H1 (cell line): ENCODE data around the gene ELFN1. TPM values are rescaled to one million over a fixed set of nuclear protein-coding genes. Genes with fewer than 3 reads are reported as not detected.

Experiments
- CTCF ChIA-PET: fragments of 300-600 bp; sonication (Branson Sonifier 250); formaldehyde crosslinking; loops from one replicate; lab custom pipeline; 2021; ENCODE audit not compliant: partially characterized antibody; lab: Charles Lee
- POLR2A ChIA-PET: fragments of 300-600 bp; sonication (Branson Sonifier 250); formaldehyde crosslinking; loops from one replicate; lab custom pipeline; 2021; ENCODE audit warnings: inconsistent platforms; ENCODE audit not compliant: partially characterized antibody; lab: Charles Lee
- DNase-seq, 2 experiments: peaks; one replicate each; pipeline versions ENCODE4 v3.0.0 to v3.0.0-alpha.2; 2010 to 2022; ENCODE audit warnings: low spot score in 2 of 2, low read depth in 1 of 2, mixed read lengths in 1 of 2
- FAIRE-seq: peaks from 2 replicates; lab custom pipeline; 2011; peaks lifted over from hg19 to GRCh38; lab: Jason Lieb, UNC
- H2AFZ ChIP-seq: 2 replicates; pipeline ENCODE4 v1.8.1; 2012; ENCODE audit warnings: low read length, inconsistent platforms
- H2AK5ac ChIP-seq: 2 replicates; pipeline ENCODE4 v1.6.1; 2013; ENCODE audit warnings: low read depth, low read length
- H2BK120ac ChIP-seq: replicated peaks from 2 replicates; pipeline ENCODE3; 2013; ENCODE audit warnings: low read depth, low read length, inconsistent platforms
- H2BK12ac ChIP-seq: 2 replicates; pipeline ENCODE4 v1.6.1; 2013; ENCODE audit warnings: low read depth, low read length
- H2BK15ac ChIP-seq: 2 replicates; pipeline ENCODE4 v1.6.1; 2013; ENCODE audit warnings: low read length
- H2BK20ac ChIP-seq: 2 replicates; pipeline ENCODE4 v1.6.1; 2013; ENCODE audit warnings: low read length
- H2BK5ac ChIP-seq: 2 replicates; pipeline ENCODE4 v1.6.1; 2013; ENCODE audit warnings: low read depth, low read length
- H3K14ac ChIP-seq: 2 replicates; pipeline ENCODE4 v1.6.1; 2013; ENCODE audit warnings: inconsistent platforms; ENCODE audit not compliant: insufficient read length
- H3K18ac ChIP-seq: 2 replicates; pipeline ENCODE4 v1.6.1; 2013; ENCODE audit warnings: low read length; ENCODE audit errors: extremely low read depth
- H3K23ac ChIP-seq: 2 replicates; pipeline ENCODE4 v1.6.1; 2013; ENCODE audit warnings: inconsistent platforms; ENCODE audit not compliant: insufficient read length
- H3K23me2 ChIP-seq: 2 replicates; pipeline ENCODE4 v1.6.1; 2013; ENCODE audit warnings: low read depth, low read length
- H3K27ac ChIP-seq: 2 replicates; pipeline ENCODE4 v1.6.1; 2011; ENCODE audit warnings: low read depth, low read length, inconsistent platforms
- H3K27me3 ChIP-seq, 4 experiments: replicated peaks in 1 of 4; 1 replicate in 1 of 4; 2 replicates in 3 of 4; pipeline versions ENCODE4 v1.6.1 to v1.8.1; 2011 to 2013; ENCODE audit warnings: low read length in 3 of 4, mild to moderate bottlenecking in 3 of 4, inconsistent platforms in 2 of 4, mixed read lengths in 2 of 4, moderate library complexity in 1 of 4; ENCODE audit not compliant: control insufficient read depth in 3 of 4, insufficient read depth in 3 of 4; ENCODE audit errors: extremely low read depth in 1 of 4
- H3K36me3 ChIP-seq, 4 experiments: 2 replicates each; pipeline versions ENCODE4 v1.6.1 to v1.8.1; 2011 to 2013; ENCODE audit warnings: mild to moderate bottlenecking in 4 of 4, low read length in 3 of 4, moderate library complexity in 2 of 4, control low read depth in 1 of 4, inconsistent platforms in 1 of 4; ENCODE audit not compliant: insufficient read depth in 4 of 4, control insufficient read depth in 2 of 4
- H3K4ac ChIP-seq: replicated peaks from 2 replicates; pipeline ENCODE3; 2013; ENCODE audit warnings: low read length, low read depth, mixed read lengths, inconsistent platforms; ENCODE audit not compliant: insufficient read length
- H3K4me1 ChIP-seq, 4 experiments: replicated peaks in 1 of 4; 1 replicate in 1 of 4; 2 replicates in 3 of 4; pipeline versions ENCODE4 v1.6.1 to v1.8.1; 2011 to 2013; ENCODE audit warnings: low read length in 3 of 4, inconsistent platforms in 2 of 4, mixed read lengths in 1 of 4; ENCODE audit not compliant: insufficient read depth in 4 of 4, control insufficient read depth in 3 of 4
- H3K4me2 ChIP-seq, 2 experiments: 2 replicates each; pipeline versions ENCODE4 v1.6.1 to v1.8.1; 2011 to 2013; ENCODE audit warnings: low read depth in 2 of 2, low read length in 2 of 2, control low read depth in 1 of 2, inconsistent platforms in 1 of 2, mild to moderate bottlenecking in 1 of 2; ENCODE audit not compliant: insufficient read depth in 1 of 2
- H3K4me3 ChIP-seq, 4 experiments: fragments of 200-600, 300-600 bp in 1 of 4; sonication (generic), shearing (Covaris generic), sonication (Bioruptor Twin) in 1 of 4; 2 replicates each; pipeline versions ENCODE4 v1.5.1 to v1.8.1; 2011 to 2016; ENCODE audit warnings: low read length in 4 of 4, low read depth in 3 of 4, control low read depth in 2 of 4, inconsistent platforms in 2 of 4, mild to moderate bottlenecking in 2 of 4, mixed read lengths in 1 of 4, moderate library complexity in 1 of 4; ENCODE audit not compliant: insufficient read depth in 2 of 4; ENCODE audit errors: extremely low read depth in 1 of 4
- H3K56ac ChIP-seq: replicated peaks from 2 replicates; pipeline ENCODE3; 2013; ENCODE audit warnings: low read depth, mild to moderate bottlenecking, mixed read lengths, low read length, inconsistent platforms; ENCODE audit not compliant: insufficient read length
- H3K79me1 ChIP-seq: 2 replicates; pipeline ENCODE4 v1.6.1; 2013; ENCODE audit warnings: low read depth, low read length, control low read depth
- H3K79me2 ChIP-seq, 2 experiments: 2 replicates each; pipeline versions ENCODE4 v1.6.1 to v1.8.1; 2012 to 2013; ENCODE audit warnings: low read length in 2 of 2, mild to moderate bottlenecking in 2 of 2, inconsistent platforms in 1 of 2; ENCODE audit not compliant: insufficient read depth in 2 of 2, control insufficient read depth in 1 of 2
- H3K9ac ChIP-seq, 4 experiments: replicated peaks in 1 of 4; 1 replicate in 1 of 4; 2 replicates in 3 of 4; pipeline versions ENCODE4 v1.6.1 to v1.8.1; 2011 to 2013; ENCODE audit warnings: low read depth in 3 of 4, low read length in 3 of 4, control low read depth in 2 of 4, mild to moderate bottlenecking in 2 of 4, moderate library complexity in 2 of 4, inconsistent platforms in 1 of 4; ENCODE audit errors: extremely low read depth in 1 of 4
- H3K9me3 ChIP-seq, 2 experiments: 2 replicates each; pipeline versions ENCODE4 v1.6.1 to v1.8.1; 2012 to 2013; ENCODE audit warnings: mild to moderate bottlenecking in 2 of 2, moderate library complexity in 2 of 2, control low read depth in 1 of 2, inconsistent platforms in 1 of 2, low read depth in 1 of 2, low read length in 1 of 2, mixed read lengths in 1 of 2; ENCODE audit not compliant: insufficient read depth in 2 of 2
- H4K20me1 ChIP-seq, 2 experiments: replicated peaks in 1 of 2; 2 replicates each; pipeline versions ENCODE3 to v1.8.1; 2011 to 2013; ENCODE audit warnings: inconsistent platforms in 2 of 2, low read length in 2 of 2, mild to moderate bottlenecking in 1 of 2; ENCODE audit not compliant: insufficient read depth in 2 of 2, control insufficient read depth in 1 of 2
- H4K5ac ChIP-seq: 2 replicates; pipeline ENCODE4 v1.6.1; 2013; ENCODE audit warnings: low read length, low read depth, mixed read lengths, inconsistent platforms; ENCODE audit not compliant: insufficient read length
- H4K8ac ChIP-seq: 2 replicates; pipeline ENCODE4 v1.8.0; 2013; ENCODE audit warnings: mild to moderate bottlenecking, moderate library complexity, low read length, inconsistent platforms; ENCODE audit not compliant: insufficient read depth; ENCODE audit errors: extremely low read depth
- H4K91ac ChIP-seq: replicated peaks from 2 replicates; pipeline ENCODE3; 2013; ENCODE audit warnings: low read length, mixed read lengths, inconsistent platforms; ENCODE audit not compliant: insufficient read length
- EZH2 ChIP-seq: fragments of 200-600 bp; sonication (generic); IDR thresholded peaks from 2 replicates; pipeline ENCODE4 v1.7.1; 2012; ENCODE audit warnings: low read depth, mild to moderate bottlenecking, moderate library complexity, low read length, inconsistent platforms; ENCODE audit not compliant: severe bottlenecking
- RNF2 ChIP-seq: fragments of 200-900, 300-1000 bp; sonication (generic); IDR thresholded peaks from 2 replicates; pipeline ENCODE4 v1.7.1; 2016; ENCODE audit warnings: borderline replicate concordance, low read depth, mild to moderate bottlenecking, antibody characterized with exemption, low read length; ENCODE audit not compliant: poor library complexity, severe bottlenecking; ENCODE audit errors: missing control alignments
- SUZ12 ChIP-seq: fragments of 200-600 bp; sonication (generic); IDR thresholded peaks from 2 replicates; pipeline ENCODE4 v1.6.1; 2012; ENCODE audit warnings: mild to moderate bottlenecking, inconsistent platforms, low read length, moderate library complexity, mixed read lengths
- TAF1 ChIP-seq: IDR thresholded peaks from 2 replicates; pipeline ENCODE4 v1.6.1; 2011; ENCODE audit warnings: mild to moderate bottlenecking, low read depth, low read length
- WGBS, 2 experiments: shearing (Covaris generic) in 1 of 2; methylation state at CpG; one replicate each; pipeline versions ENCODE4 v1.1.6 to v1.1.7; 2013 to 2015; ENCODE audit warnings: low lambda C conversion rate in 2 of 2, mixed read lengths in 2 of 2, inconsistent platforms in 1 of 2, low coverage in 1 of 2, missing lambda C conversion rate in 1 of 2; ENCODE audit not compliant: insufficient replicate concordance in 2 of 2, insufficient coverage in 1 of 2, insufficient read length in 1 of 2; ENCODE audit errors: extremely low coverage in 1 of 2, missing lambda C conversion rate in 1 of 2; 5-methylcytosine and 5-hydroxymethylcytosine counted together
- polyA plus RNA-seq, 7 experiments: library from polyadenylated mRNA; depleted of rRNA in 3 of 7; stranded (reverse) in 5 of 7; unstranded in 2 of 7; fragments of >200 nt in 5 of 7; fragments of 200-250 nt in 2 of 7; gene quantifications; 1 replicate in 5 of 7; 2 replicates in 1 of 7; 4 replicates in 1 of 7; pipeline versions ENCODE4 v1.2.1 to v1.2.3, GENCODE V29; 2011 to 2013; ENCODE audit warnings: missing spikeins in 2 of 7, mixed read lengths in 2 of 7
- total RNA-seq: library from RNA; stranded (reverse); fragmentation: NEBNext Ultra II Directional; extraction: Animal tissue kit (Norgen Biotek cat#: 25700); gene quantifications from 2 replicates; pipeline ENCODE4 v1.2.1, GENCODE V29; 2021
- TF ChIP-seq, protein P1 (sequence below): IDR thresholded peaks from 2 replicates; pipeline ENCODE4 v1.6.1; 2012; ENCODE audit warnings: inconsistent platforms

Gene ELFN1
- total and polyA plus RNA-seq, 2 of the 8 experiments (the other 6 are each of a cell fraction or from before 2014, with no cell fraction given): 2.0 to 4.5 TPM

DNA sequence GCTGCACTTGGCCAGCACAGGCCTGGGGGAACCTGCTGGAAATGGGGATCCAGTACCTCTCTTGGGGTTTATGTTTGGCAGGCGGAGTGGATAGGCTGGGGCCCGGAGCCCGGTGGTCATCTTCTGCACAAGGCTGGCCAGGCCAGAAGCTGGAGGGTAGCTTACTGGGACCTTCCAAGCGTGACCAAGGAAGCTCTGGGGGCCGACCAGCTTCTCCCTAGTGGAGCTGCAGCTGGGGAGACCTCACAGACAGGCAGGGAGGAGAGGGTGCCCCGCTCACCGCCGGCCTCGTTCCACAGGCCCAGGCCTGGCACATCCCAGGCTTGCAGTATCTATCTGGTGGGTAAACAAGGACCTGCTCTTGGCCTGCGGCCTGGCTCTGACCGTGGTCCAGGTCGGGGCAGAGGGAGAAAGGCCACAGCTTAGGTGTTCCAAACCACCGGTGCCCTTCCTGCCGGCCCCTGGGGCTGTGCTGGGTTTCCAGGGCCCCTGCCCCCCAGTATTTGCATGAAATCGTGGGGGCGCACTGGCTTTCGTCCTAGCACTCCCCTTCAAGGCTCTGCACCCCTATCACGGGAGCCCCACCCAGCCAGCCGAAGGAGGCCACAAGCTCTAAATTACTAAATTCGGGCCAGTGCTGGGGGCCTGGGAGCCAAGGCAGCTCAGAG, 1.5 kb upstream of the ELFN1 start:
- Histone ChIP-seq H3K36me3 (no peaks in the 10 kb centered on the region), H2AFZ (no peak overlapping the region), H3K18ac (peak overlapping the region; percentile 83), H2BK120ac (peak overlapping the region; percentile 39), H2BK12ac (peak overlapping the region; percentile 90; the same call in 1 of the 2 replicates), H4K20me1 (peaks cover 0 to 10% of the 10 kb centered on the region in 2 experiments), H3K9ac (no peak overlapping the region), H3K4ac (no peak overlapping the region), H3K27ac (no peak overlapping the region), H2BK5ac (0 out of 2 replicates have a peak overlapping the region, but pooled peaks have one; percentile 9), H3K14ac (no peak overlapping the region), H3K79me1 (no peaks in the 10 kb centered on the region), H3K4me1 (peaks cover 0 to 32% (median 15%) of the 10 kb centered on the region in 4 experiments; a peak in 5 of 7 replicates), H3K23ac (no peak overlapping the region), H2BK20ac (peak overlapping the region; percentile 90; the same call in 1 of the 2 replicates), H2BK15ac (peak overlapping the region; percentile 46; the same call in 1 of the 2 replicates), H4K91ac (no peak overlapping the region), H3K4me3 (peak overlapping the region; percentile 6 to 81 (median 26); a peak in 6 of 8 replicates), H3K4me2 (peak overlapping the region; percentile 72 to 76), H3K23me2 (peaks cover 25% of the 10 kb centered on the region; the same call in 1 of the 2 replicates), H3K27me3 (peaks cover 53 to 80% (median 74%) of the 10 kb centered on the region in 4 experiments), H3K56ac (no peak overlapping the region), H4K5ac (no peak overlapping the region), H2AK5ac (no peak overlapping the region), H4K8ac (0 out of 2 replicates have a peak overlapping the region, but pooled peaks have one; percentile 43), H3K79me2 (no peaks in the 10 kb centered on the region), H3K9me3 (no peaks in the 10 kb centered on the region)
- peak; percentile 47 for TF ChIP-seq RNF2
- peak; percentile 90; the same call in 1 of the 2 replicates for TF ChIP-seq SUZ12
- TF ChIP-seq EZH2: peak; percentile 86
- no peak for TF ChIP-seq TAF1
- TF ChIP-seq, protein P1, sequence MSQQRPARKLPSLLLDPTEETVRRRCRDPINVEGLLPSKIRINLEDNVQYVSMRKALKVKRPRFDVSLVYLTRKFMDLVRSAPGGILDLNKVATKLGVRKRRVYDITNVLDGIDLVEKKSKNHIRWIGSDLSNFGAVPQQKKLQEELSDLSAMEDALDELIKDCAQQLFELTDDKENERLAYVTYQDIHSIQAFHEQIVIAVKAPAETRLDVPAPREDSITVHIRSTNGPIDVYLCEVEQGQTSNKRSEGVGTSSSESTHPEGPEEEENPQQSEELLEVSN: no peak
- FAIRE-seq: no peak
- ChIA-PET POLR2A (interaction anchor here (0.8 to 1.0 kb wide), 2 partner anchors 18 to 542 kb away, joined by 3 read pairs; no protein-coding TSS in a partner anchor), CTCF (interaction anchor here (0.5 to 1.5 kb wide), 6 partner anchors 18 to 526 kb away, joined by 3 to 5 read pairs (median 4); no protein-coding TSS in a partner anchor)
- DNase-seq: peak in 1 of 2 experiments; percentile 66
- WGBS, 2 experiments: 19% methylated on average over 20 of the region's 20 CpGs; no CpG with 5 or more reads in 1 of the 2 experiments
